ENCODE measurements around the gene DIAPH2.

DIAPH2 gene

DNA sequence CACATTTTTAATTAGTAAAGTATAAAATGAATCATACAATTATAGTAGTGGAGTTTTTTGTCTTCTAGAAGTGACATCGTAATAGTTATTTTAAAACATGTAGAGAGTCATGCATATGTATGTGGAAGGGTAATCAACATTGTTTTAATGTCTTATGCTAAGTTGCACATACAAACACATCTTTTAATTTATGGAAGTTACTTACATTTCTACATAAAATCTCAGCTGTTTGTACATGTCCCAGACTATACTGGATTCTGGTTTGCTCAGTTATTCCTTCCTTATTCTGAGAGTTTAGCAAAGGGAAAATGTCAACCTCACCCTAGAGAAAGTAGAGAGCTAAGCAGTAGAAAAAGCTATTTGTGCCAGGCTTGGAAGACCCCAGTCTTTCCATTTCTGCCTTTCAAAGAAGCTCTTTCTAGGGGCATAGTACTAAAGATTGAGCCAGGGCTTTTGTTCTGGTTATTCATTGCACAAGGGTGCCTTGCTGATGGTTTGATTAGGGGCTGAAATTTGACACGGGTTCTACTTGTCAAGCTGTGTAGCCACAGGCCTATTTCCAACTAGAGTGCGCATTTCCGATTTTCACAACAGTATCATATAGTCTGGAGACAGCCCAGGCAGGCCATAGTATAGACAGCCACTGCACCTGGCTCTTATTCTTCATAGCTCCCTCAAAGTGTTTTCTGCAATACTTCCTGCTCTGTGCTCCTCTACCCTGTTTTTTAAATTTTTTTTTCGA, 305.4 kb downstream of the DIAPH2 start:
- H3K27ac ChIP-seq (ENCODE audit: low read depth, low read length, severe bottlenecking): no peak overlapping the region
- no peaks in the 10 kb centered on the region for H3K9me3 ChIP-seq (ENCODE audit: control insufficient read depth, low read length)
- H3K4me1 ChIP-seq (ENCODE audit: control insufficient read depth, insufficient read depth, low read length, poor library complexity, severe bottlenecking): no peaks in the 10 kb centered on the region
- 80% methylated on average over 2 of the region's 5 CpGs; no CpG with 5 or more reads in 1 of the 2 experiments for WGBS, 2 experiments (ENCODE audit: insufficient coverage in 2 of 2)
- no peak overlapping the region for H3K4me3 ChIP-seq (ENCODE audit: extremely low read depth, insufficient read depth, low read length, poor library complexity, severe bottlenecking)
- no peaks in the 10 kb centered on the region for H3K36me3 ChIP-seq (ENCODE audit: control insufficient read depth, insufficient read depth, low read length)

DNA sequence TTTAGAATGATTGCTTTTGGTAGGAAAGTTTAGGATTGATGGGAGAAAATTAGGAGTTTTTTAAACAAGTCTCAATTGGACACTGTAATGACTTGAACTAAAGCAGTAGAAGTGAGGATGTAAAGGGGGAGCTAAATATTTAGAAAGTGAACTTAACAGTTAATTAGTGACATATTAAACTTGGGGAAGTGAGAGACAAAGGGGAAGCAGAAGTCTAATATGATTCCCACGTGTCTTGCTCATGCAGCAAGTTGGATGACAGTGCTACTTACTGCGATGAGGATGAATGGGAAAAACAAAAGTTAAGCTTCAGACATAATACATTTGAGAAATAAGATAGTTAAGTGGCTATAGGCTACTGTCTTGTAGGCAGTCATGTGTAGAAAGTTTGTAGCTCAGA, 309.5 kb downstream of the DIAPH2 start:
- 100% methylated on average over 1 of the region's 2 CpGs; no CpG with 5 or more reads in 1 of the 2 experiments for WGBS, 2 experiments (ENCODE audit: insufficient coverage in 2 of 2)
- Histone ChIP-seq H3K9me3 (ENCODE audit: control insufficient read depth, low read length) (no peaks in the 10 kb centered on the region), H3K27ac (ENCODE audit: low read depth, low read length, severe bottlenecking) (no peak overlapping the region), H3K4me3 (ENCODE audit: extremely low read depth, insufficient read depth, low read length, poor library complexity, severe bottlenecking) (no peak overlapping the region), H3K4me1 (ENCODE audit: control insufficient read depth, insufficient read depth, low read length, poor library complexity, severe bottlenecking) (no peaks in the 10 kb centered on the region), H3K36me3 (ENCODE audit: control insufficient read depth, insufficient read depth, low read length) (no peaks in the 10 kb centered on the region)

DNA sequence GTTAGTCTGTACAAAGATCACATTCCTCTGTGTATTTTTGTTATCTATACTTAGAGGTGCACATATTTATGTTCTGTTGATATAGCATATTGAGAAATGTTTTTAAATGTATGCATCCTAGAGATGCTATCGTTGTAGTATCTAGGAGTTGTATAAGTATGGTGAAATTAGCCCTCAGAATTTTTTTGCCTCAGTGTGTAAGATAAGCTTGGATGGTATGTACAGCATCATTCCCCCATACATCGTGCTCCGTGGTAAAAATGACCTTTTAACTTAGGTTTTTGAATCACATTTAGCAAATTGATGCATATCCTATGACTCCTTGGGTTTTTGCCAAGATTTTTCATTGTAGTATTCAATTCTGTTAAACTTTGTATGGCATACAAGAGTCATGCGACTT, 312.6 kb downstream of the DIAPH2 start:
- no peaks in the 10 kb centered on the region for H3K9me3 ChIP-seq (ENCODE audit: control insufficient read depth, low read length)
- no CpG with 5 or more reads among the region's 4 CpGs for WGBS, 2 experiments (ENCODE audit: insufficient coverage in 2 of 2)
- H3K4me3 ChIP-seq (ENCODE audit: extremely low read depth, insufficient read depth, low read length, poor library complexity, severe bottlenecking): no peak overlapping the region
- no peaks in the 10 kb centered on the region for H3K36me3 ChIP-seq (ENCODE audit: control insufficient read depth, insufficient read depth, low read length)
- no peak overlapping the region for H3K27ac ChIP-seq (ENCODE audit: low read depth, low read length, severe bottlenecking)
- H3K4me1 ChIP-seq (ENCODE audit: control insufficient read depth, insufficient read depth, low read length, poor library complexity, severe bottlenecking): no peaks in the 10 kb centered on the region

DNA sequence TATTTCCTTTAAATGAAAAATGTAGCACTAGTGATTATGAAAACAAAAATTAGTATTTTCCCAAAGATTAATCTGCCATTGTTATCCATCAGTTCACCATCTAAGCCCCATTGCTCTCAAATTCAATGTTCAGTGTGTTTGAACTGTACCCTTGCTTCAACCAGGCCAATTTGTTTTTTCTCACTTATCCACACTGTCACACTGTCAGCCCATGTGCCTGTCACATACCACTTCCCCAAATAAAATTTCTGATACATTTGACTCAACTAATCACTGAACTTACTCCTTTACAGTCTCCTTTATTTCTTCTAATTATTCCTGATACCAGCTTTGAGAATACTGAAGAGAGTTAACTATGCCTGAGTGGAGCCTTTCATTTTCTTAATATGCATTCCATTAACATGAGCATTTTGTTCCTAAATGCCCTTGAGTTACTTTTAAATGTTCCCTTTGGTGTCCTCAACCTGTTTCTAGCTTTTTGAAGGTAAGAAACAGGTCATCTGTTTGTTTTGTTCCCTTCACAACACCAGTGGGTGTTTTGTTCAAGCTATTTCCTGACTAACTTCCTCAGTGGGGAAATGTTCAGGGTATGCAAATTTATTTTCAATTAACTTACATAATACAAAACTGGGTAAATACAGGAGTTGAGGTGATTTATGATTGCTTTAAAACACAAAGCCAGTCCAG, 316.2 kb downstream of the DIAPH2 start:
- no peak overlapping the region for H3K4me3 ChIP-seq (ENCODE audit: extremely low read depth, insufficient read depth, low read length, poor library complexity, severe bottlenecking)
- no peak overlapping the region for H3K27ac ChIP-seq (ENCODE audit: low read depth, low read length, severe bottlenecking)
- H3K9me3 ChIP-seq (ENCODE audit: control insufficient read depth, low read length): no peaks in the 10 kb centered on the region
- H3K36me3 ChIP-seq (ENCODE audit: control insufficient read depth, insufficient read depth, low read length): no peaks in the 10 kb centered on the region
- H3K4me1 ChIP-seq (ENCODE audit: control insufficient read depth, insufficient read depth, low read length, poor library complexity, severe bottlenecking): no peaks in the 10 kb centered on the region

DNA sequence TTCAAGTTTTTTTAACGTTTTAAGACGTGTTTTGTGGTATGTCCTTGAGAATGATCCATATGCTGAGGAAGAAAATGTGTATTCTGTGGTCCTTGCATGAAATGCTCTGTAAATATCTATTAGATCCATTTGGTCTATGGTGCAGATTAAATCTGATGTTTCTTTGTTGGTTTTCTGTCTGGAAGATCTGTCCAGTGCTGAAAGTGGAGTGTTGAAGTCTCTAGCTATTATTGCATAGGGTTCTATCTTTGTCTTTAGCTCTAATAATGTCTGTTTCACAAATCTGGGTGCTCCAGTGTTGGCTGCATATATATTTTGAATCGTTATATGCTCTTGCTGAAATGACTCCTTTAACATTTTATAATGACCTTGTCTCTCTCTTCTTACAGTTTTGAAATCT, 321.5 kb downstream of the DIAPH2 start:
- no peak overlapping the region for H3K4me3 ChIP-seq (ENCODE audit: extremely low read depth, insufficient read depth, low read length, poor library complexity, severe bottlenecking)
- no peaks in the 10 kb centered on the region for H3K4me1 ChIP-seq (ENCODE audit: control insufficient read depth, insufficient read depth, low read length, poor library complexity, severe bottlenecking)
- no peaks in the 10 kb centered on the region for H3K36me3 ChIP-seq (ENCODE audit: control insufficient read depth, insufficient read depth, low read length)
- no peak overlapping the region for H3K27ac ChIP-seq (ENCODE audit: low read depth, low read length, severe bottlenecking)
- WGBS, 2 experiments (ENCODE audit: insufficient coverage in 2 of 2): no CpG with 5 or more reads among the region's 3 CpGs
- H3K9me3 ChIP-seq (ENCODE audit: control insufficient read depth, low read length): no peaks in the 10 kb centered on the region

DNA sequence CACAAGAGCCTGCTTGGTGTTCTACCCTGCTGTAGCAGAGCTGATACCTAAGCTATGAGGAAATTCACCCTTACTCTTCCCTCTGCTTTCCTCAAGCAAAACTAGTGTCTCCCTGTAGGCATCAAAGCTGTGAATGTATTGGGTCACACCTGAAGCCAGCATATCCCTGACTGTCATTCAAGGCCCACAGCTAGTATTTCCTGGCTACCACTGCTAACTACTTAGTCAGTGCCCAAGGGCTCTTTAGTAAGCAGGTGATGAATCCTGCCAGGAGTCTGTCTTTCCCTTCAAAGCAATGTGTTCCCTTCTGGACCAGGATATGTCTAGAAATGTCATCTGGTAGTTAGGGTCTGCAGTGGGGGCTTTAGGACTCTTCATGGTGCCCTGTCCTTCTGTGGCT, 324.7 kb downstream of the DIAPH2 start:
- Histone ChIP-seq H3K4me3 (ENCODE audit: extremely low read depth, insufficient read depth, low read length, poor library complexity, severe bottlenecking) (no peak overlapping the region), H3K4me1 (ENCODE audit: control insufficient read depth, insufficient read depth, low read length, poor library complexity, severe bottlenecking) (no peaks in the 10 kb centered on the region), H3K36me3 (ENCODE audit: control insufficient read depth, insufficient read depth, low read length) (no peaks in the 10 kb centered on the region), H3K9me3 (ENCODE audit: control insufficient read depth, low read length) (no peaks in the 10 kb centered on the region), H3K27ac (ENCODE audit: low read depth, low read length, severe bottlenecking) (no peak overlapping the region)

DNA sequence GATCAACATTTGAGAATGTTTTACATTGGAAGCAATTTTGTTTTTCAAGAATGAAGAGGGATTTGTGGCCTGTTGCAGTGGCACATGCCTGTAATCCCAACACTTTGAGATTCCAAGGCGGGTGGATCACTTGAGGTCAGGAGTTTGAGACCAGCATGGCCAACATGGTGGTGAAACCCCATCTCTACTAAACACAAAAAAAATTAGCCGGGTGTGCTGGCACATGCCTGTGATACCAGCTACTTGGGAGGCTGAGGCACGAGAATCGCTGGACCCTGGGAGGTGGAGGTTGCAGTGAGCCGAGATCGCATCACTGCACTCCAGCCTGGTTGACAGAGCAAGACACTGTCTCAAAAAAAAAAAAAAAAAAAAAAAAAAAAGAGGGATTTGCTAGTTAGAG, 326.9 kb downstream of the DIAPH2 start:
- Histone ChIP-seq H3K9me3 (ENCODE audit: control insufficient read depth, low read length) (no peaks in the 10 kb centered on the region), H3K4me3 (ENCODE audit: extremely low read depth, insufficient read depth, low read length, poor library complexity, severe bottlenecking) (no peak overlapping the region), H3K27ac (ENCODE audit: low read depth, low read length, severe bottlenecking) (no peak overlapping the region), H3K36me3 (ENCODE audit: control insufficient read depth, insufficient read depth, low read length) (no peaks in the 10 kb centered on the region), H3K4me1 (ENCODE audit: control insufficient read depth, insufficient read depth, low read length, poor library complexity, severe bottlenecking) (no peaks in the 10 kb centered on the region)
- WGBS, 2 experiments (ENCODE audit: insufficient coverage in 2 of 2): 93% methylated on average over 2 of the region's 6 CpGs; no CpG with 5 or more reads in 1 of the 2 experiments

DNA sequence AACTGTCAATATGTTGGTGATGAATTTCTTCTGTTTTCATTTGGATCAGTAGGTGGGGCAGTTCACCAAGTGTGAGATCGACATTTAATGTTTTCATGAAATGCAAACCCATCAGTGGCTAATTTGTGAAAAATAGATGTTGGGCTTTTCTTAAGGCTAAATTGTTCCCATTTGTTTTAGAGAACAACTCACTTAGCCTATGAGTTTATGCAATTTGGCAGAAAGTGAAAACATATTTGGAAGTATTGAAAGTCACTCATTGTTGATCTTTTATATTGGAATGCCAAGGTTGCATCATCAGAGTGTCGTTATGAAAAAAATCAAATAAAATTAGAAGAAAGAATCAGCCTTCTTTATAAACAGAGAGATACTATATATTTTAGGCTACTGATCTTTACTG, 331.5 kb downstream of the DIAPH2 start:
- Histone ChIP-seq H3K36me3 (ENCODE audit: control insufficient read depth, insufficient read depth, low read length) (no peaks in the 10 kb centered on the region), H3K9me3 (ENCODE audit: control insufficient read depth, low read length) (no peaks in the 10 kb centered on the region), H3K4me1 (ENCODE audit: control insufficient read depth, insufficient read depth, low read length, poor library complexity, severe bottlenecking) (no peaks in the 10 kb centered on the region), H3K4me3 (ENCODE audit: extremely low read depth, insufficient read depth, low read length, poor library complexity, severe bottlenecking) (no peak overlapping the region), H3K27ac (ENCODE audit: low read depth, low read length, severe bottlenecking) (no peak overlapping the region)
- 100% methylated on average over 1 of the region's 2 CpGs; no CpG with 5 or more reads in 1 of the 2 experiments for WGBS, 2 experiments (ENCODE audit: insufficient coverage in 2 of 2)

DNA sequence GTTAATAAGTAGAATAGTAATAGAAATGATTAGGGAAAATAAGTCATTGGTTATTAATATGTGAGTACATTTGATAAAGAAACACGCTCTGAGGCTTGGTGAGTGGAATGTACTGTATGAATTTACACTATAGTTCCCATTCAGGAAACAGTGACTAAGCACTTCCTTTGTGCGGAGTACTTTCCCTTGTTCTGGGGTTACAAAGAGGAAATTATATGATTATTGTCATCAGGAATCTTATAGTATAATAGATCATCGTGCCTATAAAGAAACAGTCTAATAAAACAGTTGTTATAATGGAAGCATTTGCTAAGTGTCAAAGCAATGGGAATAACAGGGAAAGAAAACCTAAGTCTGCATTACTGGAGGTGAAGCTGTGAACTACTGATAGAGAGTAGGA, 337.0 kb downstream of the DIAPH2 start:
- no peaks in the 10 kb centered on the region for H3K36me3 ChIP-seq (ENCODE audit: control insufficient read depth, insufficient read depth, low read length)
- no peak overlapping the region for H3K27ac ChIP-seq (ENCODE audit: low read depth, low read length, severe bottlenecking)
- no peaks in the 10 kb centered on the region for H3K4me1 ChIP-seq (ENCODE audit: control insufficient read depth, insufficient read depth, low read length, poor library complexity, severe bottlenecking)
- no CpG with 5 or more reads among the region's 3 CpGs for WGBS, 2 experiments (ENCODE audit: insufficient coverage in 2 of 2)
- H3K4me3 ChIP-seq (ENCODE audit: extremely low read depth, insufficient read depth, low read length, poor library complexity, severe bottlenecking): no peak overlapping the region
- no peaks in the 10 kb centered on the region for H3K9me3 ChIP-seq (ENCODE audit: control insufficient read depth, low read length)

DNA sequence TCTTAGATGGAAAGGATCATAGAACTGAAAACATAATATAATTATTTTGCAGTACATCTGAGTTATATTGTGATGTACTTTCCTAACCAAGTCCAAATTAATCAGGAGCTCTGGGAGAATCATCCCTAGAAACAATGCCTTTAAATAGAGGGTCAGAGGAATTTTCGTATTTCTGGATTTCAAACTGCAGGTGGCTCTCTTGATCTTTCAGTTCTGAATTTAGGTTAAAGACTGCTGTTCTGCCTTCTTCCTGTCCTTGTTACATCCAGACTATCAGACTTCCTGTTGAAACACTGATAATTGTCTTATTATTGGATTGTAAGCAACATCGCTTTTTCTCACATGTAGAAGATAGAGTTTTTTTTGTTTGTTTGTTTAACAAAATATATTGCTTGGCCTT, 341.8 kb downstream of the DIAPH2 start:
- Histone ChIP-seq H3K36me3 (ENCODE audit: control insufficient read depth, insufficient read depth, low read length) (no peaks in the 10 kb centered on the region), H3K27ac (ENCODE audit: low read depth, low read length, severe bottlenecking) (no peak overlapping the region), H3K9me3 (ENCODE audit: control insufficient read depth, low read length) (no peaks in the 10 kb centered on the region), H3K4me3 (ENCODE audit: extremely low read depth, insufficient read depth, low read length, poor library complexity, severe bottlenecking) (no peak overlapping the region), H3K4me1 (ENCODE audit: control insufficient read depth, insufficient read depth, low read length, poor library complexity, severe bottlenecking) (no peaks in the 10 kb centered on the region)
- no CpG with 5 or more reads among the region's 2 CpGs for WGBS, 2 experiments (ENCODE audit: insufficient coverage in 2 of 2)

DNA sequence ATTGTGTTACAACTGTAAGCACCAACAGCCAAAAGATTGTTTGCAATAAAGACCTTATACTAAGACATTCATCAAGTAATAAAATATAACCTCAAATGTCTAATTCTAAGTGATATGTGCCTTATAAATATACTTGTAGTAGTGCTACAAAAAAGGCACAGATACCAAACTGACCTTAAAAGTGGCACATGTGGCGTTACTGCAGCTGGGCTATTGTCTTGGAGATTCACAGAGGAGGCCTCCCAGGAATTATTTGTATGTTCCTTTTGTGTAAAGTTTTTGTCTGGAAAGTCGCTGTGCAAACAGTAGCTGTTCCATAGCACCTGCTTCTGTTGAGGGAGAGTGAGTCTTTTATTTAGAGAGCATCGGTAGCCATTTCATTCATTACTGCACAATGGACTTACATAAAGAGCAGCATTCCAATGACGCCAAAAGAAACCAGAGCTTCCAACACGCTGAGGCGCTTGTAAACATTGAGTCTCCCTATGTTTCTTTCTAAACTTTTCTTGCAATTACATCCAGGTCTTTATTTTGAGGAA, 342.8 kb downstream of the DIAPH2 start:
- no peaks in the 10 kb centered on the region for H3K36me3 ChIP-seq (ENCODE audit: control insufficient read depth, insufficient read depth, low read length)
- H3K9me3 ChIP-seq (ENCODE audit: control insufficient read depth, low read length): no peaks in the 10 kb centered on the region
- H3K4me1 ChIP-seq (ENCODE audit: control insufficient read depth, insufficient read depth, low read length, poor library complexity, severe bottlenecking): no peaks in the 10 kb centered on the region
- no peak overlapping the region for H3K4me3 ChIP-seq (ENCODE audit: extremely low read depth, insufficient read depth, low read length, poor library complexity, severe bottlenecking)
- WGBS, 2 experiments (ENCODE audit: insufficient coverage in 2 of 2): 40 to 57% methylated on average over 1 of the region's 6 CpGs
- H3K27ac ChIP-seq (ENCODE audit: low read depth, low read length, severe bottlenecking): no peak overlapping the region
